HCT116 (cell line): Measurements from ENCODE around the gene IQGAP3. TPM values are rescaled to one million over a fixed set of nuclear protein-coding genes. Genes with fewer than 3 reads are reported as not detected.

ENCODE experiments used
- ATAC-seq: fragments of 200-7000 bp; cut with Tn5 transposase; 2 replicates; pipeline ENCODE4 v1.9.1; 2020; ENCODE audit warnings: mild to moderate bottlenecking, moderate library complexity
- BruUV-seq: library from RNA; stranded (reverse); fragments of 400-500 nt; replicated peaks from 2 replicates; lab custom pipeline; 2021; lab: Mats Ljungman, UMichigan
- CTCF ChIA-PET: fragments of 300-600 bp; sonication (Branson Sonifier 250); formaldehyde crosslinking; loops from one replicate; lab custom pipeline; 2021; ENCODE audit warnings: antibody characterized with exemption; lab: Charles Lee
- POLR2A ChIA-PET: fragments of 300-600, 350-600 bp; sonication (Branson Sonifier 250); formaldehyde crosslinking; loops from one replicate; lab custom pipeline; 2021; ENCODE audit warnings: antibody characterized with exemption; lab: Charles Lee
- RAD21 ChIA-PET, 2 experiments: fragments of 300-600 bp; sonication (Branson Sonifier 250); formaldehyde crosslinking; loops; one replicate each; lab custom pipeline; 2023; ENCODE audit warnings: low total read pairs in 2 of 2; ENCODE audit not compliant: uncharacterized antibody in 2 of 2, unreplicated experiment in 2 of 2, low non-redundant PET in 1 of 2; lab: Charles Lee
- DNase-seq: peaks from one replicate; pipeline ENCODE4 v3.0.0-alpha.2; 2010; ENCODE audit warnings: low read depth, low spot score
- H2AFZ ChIP-seq: fragments of 200-600 bp; shearing (Covaris generic), sonication (generic); 2 replicates; pipeline ENCODE4 v1.6.1; 2017; ENCODE audit warnings: low read depth, mixed run types, mixed read lengths, antibody characterized with exemption, low read length; ENCODE audit not compliant: poor library complexity, severe bottlenecking
- H3K27ac ChIP-seq: 2 replicates; pipeline ENCODE4 v1.5.1; 2012; ENCODE audit warnings: low read depth, low read length
- H3K27me3 ChIP-seq: fragments of 200-600 bp; sonication (generic); 2 replicates; pipeline ENCODE4 v1.6.1; 2016; ENCODE audit warnings: mixed run types, low read length, mixed read lengths; ENCODE audit not compliant: insufficient read depth
- H3K36me3 ChIP-seq, 2 experiments: fragments of 200-500 bp in 1 of 2; fragments of 200-600 bp in 1 of 2; sonication (Bioruptor generic) in 1 of 2; sonication (generic) in 1 of 2; 2 replicates each; pipeline versions ENCODE4 v1.5.1 to v1.6.1; 2014 to 2016; ENCODE audit warnings: low read length in 2 of 2, inconsistent platforms in 1 of 2, mixed read lengths in 1 of 2, mixed run types in 1 of 2; ENCODE audit not compliant: insufficient read depth in 2 of 2, control insufficient read depth in 1 of 2
- H3K4me1 ChIP-seq, 2 experiments: fragments of 200-600 bp in 1 of 2; sonication (generic) in 1 of 2; 2 replicates each; pipeline versions ENCODE4 v1.5.1 to v1.6.1; 2012 to 2017; ENCODE audit warnings: low read length in 2 of 2, inconsistent platforms in 1 of 2, mild to moderate bottlenecking in 1 of 2, mixed read lengths in 1 of 2, mixed run types in 1 of 2, moderate library complexity in 1 of 2; ENCODE audit not compliant: insufficient read depth in 2 of 2, control insufficient read depth in 1 of 2
- H3K4me2 ChIP-seq: fragments of 200-600 bp; sonication (generic); 2 replicates; pipeline ENCODE4 v1.6.1; 2017; ENCODE audit warnings: mixed run types, low read length, mixed read lengths
- H3K4me3 ChIP-seq, 2 experiments: fragments of 200-600 bp in 1 of 2; sonication (generic) in 1 of 2; replicated peaks in 1 of 2; 2 replicates each; pipeline ENCODE4 v1.5.1; 2011 to 2016; ENCODE audit warnings: low read length in 2 of 2, control low read depth in 1 of 2, low read depth in 1 of 2, mild to moderate bottlenecking in 1 of 2, mixed read lengths in 1 of 2, mixed run types in 1 of 2
- H3K79me2 ChIP-seq: fragments of 200-600 bp; sonication (generic); 2 replicates; pipeline ENCODE4 v1.6.1; 2017; ENCODE audit warnings: mild to moderate bottlenecking, mixed run types, low read length, moderate library complexity, mixed read lengths; ENCODE audit not compliant: insufficient read depth
- H3K9ac ChIP-seq: fragments of 200-600 bp; sonication (generic); 2 replicates; pipeline ENCODE4 v1.6.1; 2016; ENCODE audit warnings: low read length, mixed read lengths
- H3K9me2 ChIP-seq: fragments of 200-600 bp; sonication (generic), shearing (Covaris generic); 2 replicates; pipeline ENCODE4 v1.6.1; 2017; ENCODE audit warnings: mixed run types, mild to moderate bottlenecking, moderate library complexity; ENCODE audit not compliant: insufficient read depth
- H3K9me3 ChIP-seq, 2 experiments: fragments of 200-500 bp in 1 of 2; fragments of 200-600 bp in 1 of 2; sonication (Bioruptor generic) in 1 of 2; sonication (generic) in 1 of 2; 2 replicates each; pipeline ENCODE4 v1.6.1; 2014 to 2017; ENCODE audit warnings: low read length in 2 of 2, mixed read lengths in 2 of 2, inconsistent platforms in 1 of 2, low read depth in 1 of 2, mild to moderate bottlenecking in 1 of 2, mixed run types in 1 of 2, moderate library complexity in 1 of 2; ENCODE audit not compliant: control insufficient read depth in 1 of 2, insufficient read depth in 1 of 2
- H4K20me1 ChIP-seq: fragments of 200-600 bp; sonication (generic), shearing (Covaris generic); 2 replicates; pipeline ENCODE4 v1.6.1; 2017; ENCODE audit warnings: mixed run types, mild to moderate bottlenecking, moderate library complexity; ENCODE audit not compliant: insufficient read depth
- CEBPB ChIP-seq: IDR thresholded peaks from 2 replicates; pipeline ENCODE4 v1.6.1; 2012; ENCODE audit warnings: low read depth
- ELF1 ChIP-seq: IDR thresholded peaks from 2 replicates; pipeline ENCODE4 v1.6.1; 2012; ENCODE audit warnings: low read depth, borderline replicate concordance
- EZH2phosphoT487 ChIP-seq: fragments of 200-600 bp; IDR thresholded peaks from 2 replicates; pipeline ENCODE4 v1.6.1; 2018; ENCODE audit warnings: antibody characterized with exemption, borderline replicate concordance
- FOSL1 ChIP-seq: IDR thresholded peaks from 2 replicates; pipeline ENCODE4 v1.6.1; 2012; ENCODE audit warnings: low read depth
- JUND ChIP-seq: IDR thresholded peaks from 2 replicates; pipeline ENCODE4 v1.6.1; 2012
- POLR2A ChIP-seq: IDR thresholded peaks from 2 replicates; pipeline ENCODE4 v1.7.0; 2011; ENCODE audit warnings: borderline replicate concordance; ENCODE audit not compliant: insufficient read depth, insufficient read length; ENCODE audit errors: extremely low read depth
- POLR2AphosphoS5 ChIP-seq: IDR thresholded peaks from 2 replicates; pipeline ENCODE4 v1.6.1; 2011; ENCODE audit warnings: mild to moderate bottlenecking, low read depth, low read length, moderate library complexity
- RAD21 ChIP-seq: IDR thresholded peaks from 2 replicates; pipeline ENCODE4 v1.6.1; 2012; ENCODE audit warnings: low read depth, mild to moderate bottlenecking
- SP1 ChIP-seq: IDR thresholded peaks from 2 replicates; pipeline ENCODE4 v1.6.1; 2012; ENCODE audit warnings: low read depth
- TCF7L2 ChIP-seq: IDR thresholded peaks from 2 replicates; pipeline ENCODE4 v1.7.0; 2011; ENCODE audit warnings: borderline replicate concordance, inconsistent platforms; ENCODE audit not compliant: insufficient read depth, insufficient read length; ENCODE audit errors: extremely low read depth
- ZFX ChIP-seq: fragments of 450-650 bp; IDR thresholded peaks from 2 replicates; pipeline ENCODE4 v1.6.1; 2017
- ZNF274 ChIP-seq: fragments of 200-500 bp; sonication (Bioruptor generic); IDR thresholded peaks from 2 replicates; pipeline ENCODE4 v1.6.1; 2014; ENCODE audit warnings: mild to moderate bottlenecking, low read depth, low read length, inconsistent platforms
- intact Hi-C: fragments of 100-400 bp; cut with micrococcal nuclease; formaldehyde crosslinking; loops from 2 replicates; pipeline ENCODE4 v1.10.0; 2022
- total RNA-seq: library from RNA; stranded (reverse); gene quantifications from one replicate; pipeline ENCODE4 v1.2.1, GENCODE V29; 2021; ENCODE audit not compliant: unreplicated experiment
- TF ChIP-seq, protein P1 (sequence below): IDR thresholded peaks from 2 replicates; pipeline ENCODE4 v1.6.1; 2012
- TF ChIP-seq, protein P2 (sequence below): IDR thresholded peaks from 2 replicates; pipeline ENCODE4 v1.6.1; 2012; ENCODE audit warnings: low read depth

The IQGAP3 gene
- total RNA-seq, 1 experiment from 2014 or later = 38.8 TPM

DNA sequence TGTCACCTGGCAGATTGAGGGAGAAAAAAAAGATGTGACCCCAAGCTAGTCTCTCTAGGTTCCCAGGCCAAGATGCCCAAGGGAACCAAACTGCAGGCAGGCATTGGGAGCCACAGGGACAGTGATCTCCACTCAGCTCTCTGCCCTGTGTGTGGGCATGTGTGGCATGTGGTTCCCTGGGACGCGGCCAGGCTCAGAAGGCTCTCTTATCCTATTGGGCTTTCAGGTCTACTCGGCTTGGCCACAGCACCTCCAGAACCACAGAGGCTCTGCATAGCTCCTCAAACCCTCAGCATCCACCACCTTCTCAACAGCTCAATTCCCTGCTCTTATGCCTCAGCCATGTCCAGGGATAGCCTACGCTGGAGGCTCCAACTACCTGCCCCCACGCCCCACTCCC lies 22.0 kb downstream of the IQGAP3 start:
- TF ChIP-seq RAD21 = no peak
- no peak for TF ChIP-seq ZNF274
- TF ChIP-seq, protein P1, sequence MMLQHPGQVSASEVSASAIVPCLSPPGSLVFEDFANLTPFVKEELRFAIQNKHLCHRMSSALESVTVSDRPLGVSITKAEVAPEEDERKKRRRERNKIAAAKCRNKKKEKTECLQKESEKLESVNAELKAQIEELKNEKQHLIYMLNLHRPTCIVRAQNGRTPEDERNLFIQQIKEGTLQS = no peak
- no peak for TF ChIP-seq ELF1
- no peak for TF ChIP-seq POLR2AphosphoS5
- TF ChIP-seq JUND = no peak
- TF ChIP-seq FOSL1 = no peak
- TF ChIP-seq EZH2phosphoT487 = no peak
- TF ChIP-seq ZFX = no peak
- TF ChIP-seq TCF7L2 = no peak
- TF ChIP-seq, protein P2, sequence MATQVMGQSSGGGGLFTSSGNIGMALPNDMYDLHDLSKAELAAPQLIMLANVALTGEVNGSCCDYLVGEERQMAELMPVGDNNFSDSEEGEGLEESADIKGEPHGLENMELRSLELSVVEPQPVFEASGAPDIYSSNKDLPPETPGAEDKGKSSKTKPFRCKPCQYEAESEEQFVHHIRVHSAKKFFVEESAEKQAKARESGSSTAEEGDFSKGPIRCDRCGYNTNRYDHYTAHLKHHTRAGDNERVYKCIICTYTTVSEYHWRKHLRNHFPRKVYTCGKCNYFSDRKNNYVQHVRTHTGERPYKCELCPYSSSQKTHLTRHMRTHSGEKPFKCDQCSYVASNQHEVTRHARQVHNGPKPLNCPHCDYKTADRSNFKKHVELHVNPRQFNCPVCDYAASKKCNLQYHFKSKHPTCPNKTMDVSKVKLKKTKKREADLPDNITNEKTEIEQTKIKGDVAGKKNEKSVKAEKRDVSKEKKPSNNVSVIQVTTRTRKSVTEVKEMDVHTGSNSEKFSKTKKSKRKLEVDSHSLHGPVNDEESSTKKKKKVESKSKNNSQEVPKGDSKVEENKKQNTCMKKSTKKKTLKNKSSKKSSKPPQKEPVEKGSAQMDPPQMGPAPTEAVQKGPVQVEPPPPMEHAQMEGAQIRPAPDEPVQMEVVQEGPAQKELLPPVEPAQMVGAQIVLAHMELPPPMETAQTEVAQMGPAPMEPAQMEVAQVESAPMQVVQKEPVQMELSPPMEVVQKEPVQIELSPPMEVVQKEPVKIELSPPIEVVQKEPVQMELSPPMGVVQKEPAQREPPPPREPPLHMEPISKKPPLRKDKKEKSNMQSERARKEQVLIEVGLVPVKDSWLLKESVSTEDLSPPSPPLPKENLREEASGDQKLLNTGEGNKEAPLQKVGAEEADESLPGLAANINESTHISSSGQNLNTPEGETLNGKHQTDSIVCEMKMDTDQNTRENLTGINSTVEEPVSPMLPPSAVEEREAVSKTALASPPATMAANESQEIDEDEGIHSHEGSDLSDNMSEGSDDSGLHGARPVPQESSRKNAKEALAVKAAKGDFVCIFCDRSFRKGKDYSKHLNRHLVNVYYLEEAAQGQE = no peak
- TF ChIP-seq SP1 = no peak
- TF ChIP-seq POLR2A = no peak
- TF ChIP-seq CEBPB = no peak
- H3K4me1 ChIP-seq = peaks cover 0 to 17% of the 10 kb centered on the region in 2 experiments; a peak in 2 of 4 replicates
- no peak overlapping the region for H3K4me2 ChIP-seq
- RAD21 ChIA-PET = no interaction called here
- intact Hi-C loops = loop anchor here (5.0 kb wide), 1 partner anchor 38 kb away; no protein-coding TSS in a partner anchor
- H2AFZ ChIP-seq = no peak overlapping the region
- no peak for ATAC-seq
- no peaks in the 10 kb centered on the region for H4K20me1 ChIP-seq
- POLR2A ChIA-PET = no interaction called here
- no peak overlapping the region for H3K4me3 ChIP-seq
- no peaks in the 10 kb centered on the region for H3K9me3 ChIP-seq
- CTCF ChIA-PET = no interaction called here
- H3K79me2 ChIP-seq = no peaks in the 10 kb centered on the region
- H3K9ac ChIP-seq = no peak overlapping the region
- no peak for DNase-seq
- no peaks in the 10 kb centered on the region for H3K9me2 ChIP-seq
- peaks cover 10 to 13% of the 10 kb centered on the region in 2 experiments; a peak in 3 of 4 replicates for H3K36me3 ChIP-seq
- no peaks in the 10 kb centered on the region for H3K27me3 ChIP-seq
- no TSS peak for BruUV-seq
- no peak overlapping the region for H3K27ac ChIP-seq
